ENCODE results near the gene UVSSA. TPM values are rescaled to one million over a fixed set of nuclear protein-coding genes. Genes with fewer than 3 reads are reported as not detected.

UVSSA gene
- total and polyA plus RNA-seq, 2 donors (not counting 1 experiment from before 2014, with no cell fraction given): 4.6 to 7.6 TPM

DNA sequence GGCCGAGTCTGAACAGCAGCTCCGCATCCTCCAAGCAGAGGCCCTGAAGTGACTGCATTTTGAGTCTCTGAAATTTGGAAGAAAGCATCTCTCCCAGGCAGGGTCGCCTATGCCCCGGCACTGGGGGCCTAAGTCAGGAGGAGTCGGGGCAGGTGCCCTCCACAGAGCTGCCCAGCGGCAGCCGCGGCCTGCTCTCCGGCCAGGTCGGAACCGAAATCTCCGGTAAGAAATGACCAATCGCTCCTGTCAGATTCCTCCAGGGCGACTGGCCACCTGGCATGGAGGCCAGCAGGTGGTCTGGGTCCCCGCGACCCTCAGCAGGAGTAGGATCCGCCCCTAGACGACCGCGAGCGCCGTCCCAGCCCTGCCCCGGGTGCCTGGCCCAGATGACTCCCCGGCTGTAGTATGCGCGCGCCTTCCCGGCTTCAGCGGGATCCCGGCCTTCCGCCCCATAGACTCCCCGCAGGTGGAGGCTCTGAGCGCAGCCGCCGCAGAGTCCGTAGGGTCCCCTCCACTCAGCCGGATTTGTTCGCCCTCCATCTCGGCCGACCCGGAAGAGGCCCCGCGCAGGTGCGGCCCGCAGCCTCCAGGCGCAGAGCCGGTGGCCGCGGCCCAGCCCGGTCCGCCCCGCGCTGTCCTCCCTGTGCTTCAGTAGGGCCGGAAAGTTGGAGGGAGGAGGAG lies 57.7 kb downstream of the UVSSA start:
- Histone ChIP-seq H3K4me1 (ENCODE audit: control insufficient read depth, extremely low read depth, insufficient read depth, low read length) (no peaks in the 10 kb centered on the region), H3K9me3 (ENCODE audit: control insufficient read depth, insufficient read depth, low read depth, low read length) (no peaks in the 10 kb centered on the region), H3K9ac (ENCODE audit: insufficient read depth, low read length) (no peak overlapping the region), H3K4me2 (ENCODE audit: extremely low read depth, insufficient read depth, low read length) (no peak overlapping the region), H2AFZ (ENCODE audit: low read length) (no peak overlapping the region), H3K27me3 (ENCODE audit: control insufficient read depth, insufficient read depth, low read length) (peaks cover 60% of the 10 kb centered on the region), H4K20me1 (ENCODE audit: control insufficient read depth, extremely low read depth, insufficient read depth, low read length) (no peaks in the 10 kb centered on the region), H3K4me3 (replicated peaks in 1 of 4; ENCODE audit: control extremely low read depth in 1 of 4, insufficient read depth in 1 of 4, low read depth in 3 of 4, low read length in 4 of 4) (no peak overlapping the region), H3K79me2 (ENCODE audit: control insufficient read depth, insufficient read depth, low read length) (no peaks in the 10 kb centered on the region), H3K36me3 (ENCODE audit: control insufficient read depth, insufficient read depth, low read length) (no peaks in the 10 kb centered on the region), H3K27ac (ENCODE audit: insufficient read depth, low read length) (no peak overlapping the region)
- peak; percentile 45 for TF ChIP-seq EZH2 (IDR thresholded peaks at IDR 0.05; ENCODE audit: low read length, missing control alignments)
- TF ChIP-seq, protein P1, sequence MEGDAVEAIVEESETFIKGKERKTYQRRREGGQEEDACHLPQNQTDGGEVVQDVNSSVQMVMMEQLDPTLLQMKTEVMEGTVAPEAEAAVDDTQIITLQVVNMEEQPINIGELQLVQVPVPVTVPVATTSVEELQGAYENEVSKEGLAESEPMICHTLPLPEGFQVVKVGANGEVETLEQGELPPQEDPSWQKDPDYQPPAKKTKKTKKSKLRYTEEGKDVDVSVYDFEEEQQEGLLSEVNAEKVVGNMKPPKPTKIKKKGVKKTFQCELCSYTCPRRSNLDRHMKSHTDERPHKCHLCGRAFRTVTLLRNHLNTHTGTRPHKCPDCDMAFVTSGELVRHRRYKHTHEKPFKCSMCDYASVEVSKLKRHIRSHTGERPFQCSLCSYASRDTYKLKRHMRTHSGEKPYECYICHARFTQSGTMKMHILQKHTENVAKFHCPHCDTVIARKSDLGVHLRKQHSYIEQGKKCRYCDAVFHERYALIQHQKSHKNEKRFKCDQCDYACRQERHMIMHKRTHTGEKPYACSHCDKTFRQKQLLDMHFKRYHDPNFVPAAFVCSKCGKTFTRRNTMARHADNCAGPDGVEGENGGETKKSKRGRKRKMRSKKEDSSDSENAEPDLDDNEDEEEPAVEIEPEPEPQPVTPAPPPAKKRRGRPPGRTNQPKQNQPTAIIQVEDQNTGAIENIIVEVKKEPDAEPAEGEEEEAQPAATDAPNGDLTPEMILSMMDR (conservative IDR thresholded peaks at IDR 0.05 in 1 of 2, IDR thresholded peaks at IDR 0.05 in 1 of 2; ENCODE audit: low read depth in 1 of 2, low read length in 2 of 2): no peak
- no peak for DNase-seq (ENCODE audit: low read depth in 2 of 2)

DNA sequence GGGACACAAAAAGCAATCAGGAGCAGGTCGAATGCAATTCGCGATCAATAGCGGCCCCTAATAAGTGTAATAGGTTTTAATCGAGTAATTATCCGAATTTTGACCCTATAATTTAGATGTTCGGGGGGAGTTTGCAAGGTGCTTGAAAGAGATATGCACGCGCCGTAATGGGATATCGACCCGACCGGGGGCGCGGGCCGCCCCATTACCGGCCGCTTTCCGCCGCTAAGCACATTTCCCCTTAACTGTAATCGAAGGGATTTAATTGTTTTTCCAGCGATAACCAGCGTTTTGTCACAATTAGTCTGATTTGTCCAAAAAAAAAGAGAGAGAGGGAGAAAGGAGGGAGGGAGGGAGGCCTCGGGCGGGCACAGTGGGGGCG lies 58.2 kb downstream of the UVSSA start:
- H3K27me3 ChIP-seq (ENCODE audit: control insufficient read depth, insufficient read depth, low read length): peaks cover 60% of the 10 kb centered on the region
- H3K4me3 ChIP-seq (replicated peaks in 1 of 4; ENCODE audit: control extremely low read depth in 1 of 4, insufficient read depth in 1 of 4, low read depth in 3 of 4, low read length in 4 of 4): no peak overlapping the region
- H2AFZ ChIP-seq (ENCODE audit: low read length): no peak overlapping the region
- no peak overlapping the region for H3K9ac ChIP-seq (ENCODE audit: insufficient read depth, low read length)
- no peaks in the 10 kb centered on the region for H3K4me1 ChIP-seq (ENCODE audit: control insufficient read depth, extremely low read depth, insufficient read depth, low read length)
- H3K27ac ChIP-seq (ENCODE audit: insufficient read depth, low read length): no peak overlapping the region
- no peaks in the 10 kb centered on the region for H4K20me1 ChIP-seq (ENCODE audit: control insufficient read depth, extremely low read depth, insufficient read depth, low read length)
- H3K4me2 ChIP-seq (ENCODE audit: extremely low read depth, insufficient read depth, low read length): no peak overlapping the region
- H3K79me2 ChIP-seq (ENCODE audit: control insufficient read depth, insufficient read depth, low read length): no peaks in the 10 kb centered on the region
- no peaks in the 10 kb centered on the region for H3K9me3 ChIP-seq (ENCODE audit: control insufficient read depth, insufficient read depth, low read depth, low read length)
- no peak for TF ChIP-seq EZH2 (IDR thresholded peaks at IDR 0.05; ENCODE audit: low read length, missing control alignments)
- TF ChIP-seq, protein P1 (conservative IDR thresholded peaks at IDR 0.05 in 1 of 2, IDR thresholded peaks at IDR 0.05 in 1 of 2; ENCODE audit: low read depth in 1 of 2, low read length in 2 of 2): no peak
- no peaks in the 10 kb centered on the region for H3K36me3 ChIP-seq (ENCODE audit: control insufficient read depth, insufficient read depth, low read length)
- DNase-seq (ENCODE audit: low read depth in 2 of 2): no peak

DNA sequence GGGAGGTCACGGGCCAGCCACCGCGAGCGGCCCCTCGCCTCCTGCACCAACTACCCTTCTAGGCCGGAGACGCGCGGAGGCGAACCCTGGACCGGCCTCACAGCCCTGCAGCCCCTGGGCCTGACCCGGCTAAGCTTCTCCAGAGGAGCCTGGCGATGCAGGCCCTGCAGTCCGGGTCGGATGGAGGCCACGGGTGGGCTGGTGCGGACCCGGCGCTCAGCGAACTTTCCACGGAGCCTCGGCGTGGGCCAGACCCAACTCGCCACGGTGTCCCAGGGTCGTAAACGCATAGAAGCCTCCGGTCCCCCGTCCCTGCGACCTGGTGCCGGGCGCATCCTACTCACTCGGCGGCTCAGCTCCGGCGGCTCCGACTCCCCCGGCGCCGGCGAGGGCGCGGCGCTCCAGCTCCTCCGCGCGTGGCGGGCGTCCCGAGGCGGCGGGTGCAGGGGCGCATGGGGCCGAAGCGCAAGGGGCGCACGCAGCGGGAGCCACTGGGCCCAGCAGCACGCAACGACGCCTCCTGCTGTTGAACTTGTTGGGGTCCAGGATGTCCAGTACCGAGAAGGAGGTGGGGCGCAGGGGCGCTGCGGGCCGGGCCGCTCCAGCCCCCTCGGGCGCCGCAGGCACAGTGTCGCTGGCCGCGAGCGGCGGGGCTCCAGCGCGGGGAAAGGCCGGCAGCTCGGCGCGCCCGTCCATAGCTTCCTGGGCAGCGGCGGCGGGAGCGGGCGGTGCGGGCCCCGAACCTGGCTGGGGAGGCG lies 58.8 kb downstream of the UVSSA start:
- H3K27me3 ChIP-seq (ENCODE audit: control insufficient read depth, insufficient read depth, low read length): peaks cover 60% of the 10 kb centered on the region
- DNase-seq (ENCODE audit: low read depth in 2 of 2): no peak

More for the DNA sequence above, 58.8 kb downstream of the UVSSA start:
- H3K79me2 ChIP-seq (ENCODE audit: control insufficient read depth, insufficient read depth, low read length): no peaks in the 10 kb centered on the region
- H2AFZ ChIP-seq (ENCODE audit: low read length): no peak overlapping the region
- no peak overlapping the region for H3K4me3 ChIP-seq (replicated peaks in 1 of 4; ENCODE audit: control extremely low read depth in 1 of 4, insufficient read depth in 1 of 4, low read depth in 3 of 4, low read length in 4 of 4)
- TF ChIP-seq, protein P1 (conservative IDR thresholded peaks at IDR 0.05 in 1 of 2, IDR thresholded peaks at IDR 0.05 in 1 of 2; ENCODE audit: low read depth in 1 of 2, low read length in 2 of 2): no peak
- peak; percentile 37 for TF ChIP-seq EZH2 (IDR thresholded peaks at IDR 0.05; ENCODE audit: low read length, missing control alignments)
- H3K4me1 ChIP-seq (ENCODE audit: control insufficient read depth, extremely low read depth, insufficient read depth, low read length): no peaks in the 10 kb centered on the region
- H3K27ac ChIP-seq (ENCODE audit: insufficient read depth, low read length): no peak overlapping the region
- H4K20me1 ChIP-seq (ENCODE audit: control insufficient read depth, extremely low read depth, insufficient read depth, low read length): no peaks in the 10 kb centered on the region
- H3K9ac ChIP-seq (ENCODE audit: insufficient read depth, low read length): no peak overlapping the region
- no peaks in the 10 kb centered on the region for H3K9me3 ChIP-seq (ENCODE audit: control insufficient read depth, insufficient read depth, low read depth, low read length)
- H3K4me2 ChIP-seq (ENCODE audit: extremely low read depth, insufficient read depth, low read length): no peak overlapping the region
- H3K36me3 ChIP-seq (ENCODE audit: control insufficient read depth, insufficient read depth, low read length): no peaks in the 10 kb centered on the region

All from fibroblast of lung (primary cell).